ENCODE results near the gene CBR3.
A peak's percentile ranks its signal among the peaks of the same experiment; 100 is the strongest.

Gene CBR3

DNA sequence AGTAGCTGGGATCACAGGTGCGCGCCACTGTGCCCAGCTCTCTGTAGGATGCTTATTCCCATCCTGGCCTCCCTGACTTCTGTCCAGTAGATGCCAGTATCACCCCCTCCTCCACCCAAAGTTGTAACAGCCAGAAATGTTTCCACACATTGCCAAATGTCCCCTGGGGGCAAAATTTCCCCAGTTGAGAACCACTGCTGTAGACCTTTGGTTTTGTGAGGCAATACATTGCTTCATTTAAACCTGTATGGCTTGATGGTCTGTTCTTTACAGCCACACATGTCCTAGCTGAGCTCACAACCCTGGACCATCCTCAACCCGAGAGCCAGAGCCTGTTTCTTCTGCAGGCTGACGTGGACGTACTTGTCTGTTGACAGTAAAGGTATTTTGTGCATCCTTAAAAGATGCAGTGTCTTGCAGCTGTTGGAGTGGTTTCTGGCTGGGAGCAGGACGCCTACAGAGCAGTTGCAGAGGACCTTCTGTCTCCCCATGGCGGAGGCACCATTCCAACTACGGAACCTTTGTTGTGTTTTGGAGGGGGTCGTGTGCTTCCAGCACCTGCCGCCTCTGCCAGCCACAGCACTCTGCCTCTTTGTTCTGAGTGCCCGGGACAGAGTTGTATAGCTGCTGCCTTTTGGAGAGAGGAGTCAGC lies 48.4 kb downstream of the CBR3 start:
- DNase-seq (ENCODE audit: low read depth): no peak

DNA sequence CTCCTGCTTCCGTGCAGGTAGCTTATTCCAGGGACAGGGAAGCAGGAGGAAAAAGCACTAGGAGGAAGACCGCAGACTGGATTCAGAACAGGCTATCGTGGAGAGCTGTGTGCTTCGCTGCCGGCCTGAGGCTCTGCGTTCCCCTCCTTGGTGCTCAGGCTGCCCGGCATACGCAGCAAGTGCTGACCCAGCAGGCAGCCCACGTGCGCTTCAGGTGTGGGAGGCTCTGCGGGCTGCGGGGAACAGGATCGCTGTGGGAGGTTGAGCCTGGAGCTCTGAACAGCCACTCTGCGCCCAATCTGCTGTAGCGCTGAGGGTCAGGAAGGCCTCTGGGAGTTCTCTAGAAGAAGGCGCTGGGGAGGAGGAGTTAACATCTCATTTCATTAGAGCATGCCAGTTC lies 49.7 kb downstream of the CBR3 start:
- DNase-seq (ENCODE audit: low read depth): peak; percentile 26

DNA sequence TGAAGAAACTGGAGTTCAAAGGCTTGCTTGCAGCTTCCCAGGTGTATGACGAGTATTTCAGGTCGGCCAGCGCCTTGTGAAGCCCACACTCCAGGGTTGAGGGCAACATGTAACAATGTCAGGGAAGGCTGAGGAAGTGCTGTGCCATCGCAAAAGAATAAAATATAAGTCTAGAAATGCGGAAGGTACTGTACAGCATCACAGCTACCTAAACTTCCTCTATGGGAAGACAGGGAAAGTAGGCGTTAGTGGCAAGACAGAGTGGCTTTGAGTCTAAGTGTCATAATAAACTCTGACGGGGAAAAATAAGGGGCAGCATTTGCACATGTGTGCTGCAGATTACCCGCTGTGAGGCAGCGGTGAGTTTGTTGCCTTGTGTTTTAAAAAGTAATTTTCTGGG lies 50.6 kb downstream of the CBR3 start:
- DNase-seq (ENCODE audit: low read depth): no peak

DNA sequence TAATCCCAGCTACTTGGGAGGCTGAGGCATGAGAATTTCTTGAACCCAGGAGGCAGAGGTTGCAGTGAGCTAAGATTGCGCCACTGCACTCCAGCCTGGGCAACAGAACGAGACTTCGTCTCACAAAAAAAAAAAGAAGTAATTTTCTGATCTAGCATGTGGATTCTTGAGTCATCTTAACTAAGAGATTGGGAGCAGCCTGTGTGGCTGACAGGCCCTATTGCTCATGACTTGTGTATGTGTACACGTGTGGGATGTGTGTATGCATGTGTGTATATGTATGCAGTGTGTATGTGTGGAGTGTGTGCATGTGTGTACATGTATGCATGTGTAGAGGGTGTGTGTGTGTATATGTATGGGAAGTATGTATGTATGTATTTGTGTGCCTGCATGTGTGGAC lies 51.2 kb downstream of the CBR3 start:
- DNase-seq (ENCODE audit: low read depth): peak; percentile 20

DNA sequence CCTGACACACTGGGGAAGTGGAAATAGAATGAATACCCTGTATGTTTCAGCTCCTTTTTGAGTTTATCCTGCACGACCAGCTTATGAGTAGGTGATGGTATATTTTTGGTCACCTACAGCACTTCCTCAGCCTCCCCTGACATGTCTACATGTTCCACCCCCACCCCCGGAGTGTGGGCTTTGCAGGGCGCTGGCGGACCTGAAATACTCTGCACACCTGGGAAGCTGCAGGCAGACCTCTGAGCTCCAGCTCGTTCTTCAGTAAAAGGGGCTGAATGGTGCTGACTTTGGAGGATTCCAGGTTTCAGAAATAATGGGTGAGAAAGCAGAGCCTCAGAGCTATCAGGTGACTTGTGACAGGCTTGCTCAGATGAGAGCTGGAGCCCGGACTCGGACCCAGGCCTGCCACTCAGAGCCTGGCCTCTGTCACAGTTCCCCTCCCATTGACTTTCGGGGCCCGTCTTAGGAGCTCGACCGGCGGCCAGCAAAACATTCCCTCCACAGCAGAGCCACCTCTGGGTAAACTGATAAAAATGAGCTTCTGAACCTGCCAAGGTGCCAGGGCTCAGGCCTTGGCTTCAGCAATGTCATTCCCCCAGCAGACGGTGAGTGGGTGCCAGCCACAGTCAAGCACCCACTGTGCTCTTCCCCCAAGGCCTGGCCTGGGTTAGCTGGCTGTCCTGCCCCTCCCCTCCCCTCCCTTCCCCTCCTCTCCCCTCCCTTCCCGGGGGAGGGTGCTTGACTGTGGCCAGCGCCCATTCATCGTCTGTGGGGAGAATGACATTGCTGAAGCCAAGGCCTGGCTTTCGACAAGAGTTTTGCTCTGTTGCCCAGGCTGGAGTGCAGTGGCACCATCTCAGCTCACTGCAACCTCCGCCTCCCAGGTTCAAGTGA lies 51.9 kb downstream of the CBR3 start:
- DNase-seq (ENCODE audit: low read depth): no peak

DNA sequence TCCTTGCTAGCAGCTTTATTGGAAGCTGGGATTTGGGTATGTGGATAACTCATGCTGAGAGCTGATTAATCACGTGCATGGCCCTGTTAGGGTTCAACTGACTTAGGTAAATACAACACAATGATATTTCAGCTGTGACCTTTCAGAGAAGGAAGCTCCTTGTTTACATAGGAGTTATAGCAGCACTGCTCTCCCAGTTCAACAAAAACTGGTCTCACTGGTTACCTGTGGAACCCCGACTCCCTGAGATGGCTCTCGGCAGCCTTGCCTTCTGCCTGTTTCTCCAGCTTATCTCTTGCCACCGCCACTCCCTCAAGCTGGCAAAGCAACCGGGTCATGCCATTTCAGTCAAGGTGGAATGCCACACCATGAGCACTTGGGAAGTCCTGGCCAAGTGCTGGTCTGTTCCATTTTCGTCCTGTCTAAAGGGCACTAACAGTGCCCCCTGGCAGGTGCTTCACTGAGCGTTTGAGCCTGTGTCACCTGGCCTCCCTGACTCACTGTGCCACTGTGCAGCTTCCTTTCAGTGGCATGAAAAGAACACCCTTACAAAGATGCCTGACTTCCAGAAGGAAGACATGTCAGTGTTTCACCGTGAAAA lies 53.3 kb downstream of the CBR3 start:
- DNase-seq (ENCODE audit: low read depth): no peak

DNA sequence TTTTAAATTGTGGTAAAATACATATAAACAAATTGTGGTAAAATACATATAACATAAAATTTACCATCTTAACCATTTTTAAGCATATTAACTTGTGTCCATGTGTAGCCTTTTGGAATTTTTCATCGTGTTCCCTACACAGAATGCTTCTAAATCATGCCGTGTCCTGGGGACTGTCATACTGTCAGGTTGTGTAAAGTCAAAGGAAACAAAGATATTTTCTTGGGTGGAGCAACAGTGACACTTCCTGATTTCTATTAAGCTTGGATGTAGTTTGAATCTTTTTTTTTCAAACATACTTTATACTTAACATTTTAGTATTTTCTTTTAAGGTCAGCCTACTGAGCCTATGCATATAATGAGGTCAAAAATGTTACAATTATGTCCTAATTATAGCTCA lies 54.1 kb downstream of the CBR3 start:
- no peak for DNase-seq (ENCODE audit: low read depth)

DNA sequence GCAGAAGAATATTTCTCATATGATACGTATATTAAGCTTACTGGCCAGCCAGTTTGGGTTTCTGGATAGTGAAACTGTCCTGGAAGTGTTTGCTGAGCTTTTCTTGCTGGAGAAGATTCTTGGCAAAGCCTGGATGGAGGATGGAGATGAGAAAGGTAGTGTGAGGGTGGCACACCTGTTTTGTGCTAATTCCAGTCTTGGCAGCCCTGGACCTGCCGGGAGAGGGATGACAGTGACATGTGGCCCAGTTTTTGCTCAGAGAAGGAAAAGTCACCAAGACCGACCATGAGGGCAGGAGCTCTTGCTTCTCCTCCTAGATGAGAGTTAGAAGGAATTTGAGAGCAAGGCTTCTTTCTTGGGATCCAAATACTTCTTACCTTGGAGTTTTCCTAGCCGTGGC lies 55.9 kb downstream of the CBR3 start:
- DNase-seq (ENCODE audit: low read depth): no peak

DNA sequence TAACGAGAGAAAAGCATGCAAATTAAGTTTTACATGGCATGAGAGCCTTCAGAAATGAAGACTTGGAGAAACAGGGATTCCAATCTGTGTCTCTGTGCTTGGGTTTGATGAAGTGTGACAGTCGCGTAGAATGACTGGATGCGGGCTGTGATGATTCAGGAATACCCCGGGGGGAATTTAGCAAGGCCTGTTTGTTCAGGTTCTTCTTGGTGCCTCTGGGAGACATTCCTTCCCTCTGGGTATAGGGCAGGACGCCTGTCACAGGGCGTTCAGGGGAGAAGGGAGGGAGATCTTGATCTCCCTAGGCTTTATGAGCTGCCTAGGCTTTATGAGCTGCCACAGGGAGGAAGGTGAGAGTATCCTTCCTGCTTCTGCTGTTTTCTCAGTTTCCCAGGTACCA lies 58.3 kb downstream of the CBR3 start:
- no peak for DNase-seq (ENCODE audit: low read depth)

DNA sequence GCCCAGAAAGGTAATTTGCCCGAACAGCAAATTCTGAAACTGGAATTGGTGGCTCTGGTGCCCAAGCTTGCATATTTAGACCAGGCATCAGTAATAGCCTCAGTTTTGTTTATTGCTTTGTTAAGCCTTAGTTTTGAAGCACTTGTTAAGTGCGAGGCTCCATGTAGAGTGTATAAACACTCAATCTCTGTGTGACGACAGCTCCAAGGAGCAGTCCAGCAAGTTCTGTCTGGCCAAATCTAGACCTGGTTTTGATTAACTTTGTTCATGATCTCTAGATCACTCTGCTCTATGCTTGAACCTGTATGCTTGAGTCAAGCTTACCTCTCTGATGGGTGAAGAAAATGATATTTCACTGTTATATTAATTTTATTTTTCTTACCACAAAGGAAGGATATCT lies 59.1 kb downstream of the CBR3 start:
- no peak for DNase-seq (ENCODE audit: low read depth)

DNA sequence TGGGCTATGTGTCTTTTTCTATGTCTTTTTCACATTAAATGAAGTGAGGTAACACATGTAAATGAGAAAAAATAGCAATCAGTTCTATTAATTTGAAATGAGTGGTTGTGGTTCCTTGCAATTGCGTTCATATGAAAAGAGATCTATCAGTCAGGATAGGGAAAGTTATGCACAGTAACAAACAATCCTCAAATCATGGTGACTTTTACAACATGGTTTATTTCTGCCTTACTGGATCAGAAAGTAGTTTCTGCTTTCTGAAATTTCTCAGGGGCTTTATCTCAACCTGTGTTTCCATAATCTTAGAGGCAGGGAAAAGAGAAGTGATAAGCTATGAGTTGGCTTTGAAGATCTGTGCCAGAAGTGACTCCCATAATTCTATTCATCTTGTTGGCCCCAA lies 60.7 kb downstream of the CBR3 start:
- no peak for DNase-seq (ENCODE audit: low read depth)

Data from amniotic epithelial cell (primary cell).